Fibroblast of the aortic adventitia (primary cell): ENCODE results near the gene CTTNBP2NL. TPM values are rescaled to one million over a fixed set of nuclear protein-coding genes. Genes with fewer than 3 reads are reported as not detected.
"Not testable (repeated sequence)": the region's sequence is repeated elsewhere in the genome, so short reads cannot be mapped to it uniquely, and the experiment has no call there.

Experiments used
- DNase-seq: peaks from one replicate; pipeline ENCODE4 v3.0.0-alpha.2; 2010; ENCODE audit warnings: low read depth
- H3K4me3 ChIP-seq: 2 replicates; pipeline ENCODE4 v1.5.1; 2011; ENCODE audit warnings: low read depth, mild to moderate bottlenecking, control low read depth, low read length, moderate library complexity
- total RNA-seq: library from RNA; depleted of rRNA; stranded (reverse); fragments of >200 nt; gene quantifications from 2 replicates; pipeline ENCODE4 v1.2.3, GENCODE V29; 2012; ENCODE audit warnings: low replicate concordance
- TF ChIP-seq, protein P1 (sequence below): IDR thresholded peaks from 2 replicates; pipeline ENCODE4 v1.5.1; 2011; ENCODE audit warnings: mild to moderate bottlenecking, low read length, control low read depth, inconsistent platforms; ENCODE audit not compliant: insufficient read depth

The CTTNBP2NL gene
- total RNA-seq, 1 donor, result 27.0 TPM

GRCh38 chr1:112386024-112386723 lies 9.8 kb upstream of the CTTNBP2NL start:
- TF ChIP-seq, protein P1, sequence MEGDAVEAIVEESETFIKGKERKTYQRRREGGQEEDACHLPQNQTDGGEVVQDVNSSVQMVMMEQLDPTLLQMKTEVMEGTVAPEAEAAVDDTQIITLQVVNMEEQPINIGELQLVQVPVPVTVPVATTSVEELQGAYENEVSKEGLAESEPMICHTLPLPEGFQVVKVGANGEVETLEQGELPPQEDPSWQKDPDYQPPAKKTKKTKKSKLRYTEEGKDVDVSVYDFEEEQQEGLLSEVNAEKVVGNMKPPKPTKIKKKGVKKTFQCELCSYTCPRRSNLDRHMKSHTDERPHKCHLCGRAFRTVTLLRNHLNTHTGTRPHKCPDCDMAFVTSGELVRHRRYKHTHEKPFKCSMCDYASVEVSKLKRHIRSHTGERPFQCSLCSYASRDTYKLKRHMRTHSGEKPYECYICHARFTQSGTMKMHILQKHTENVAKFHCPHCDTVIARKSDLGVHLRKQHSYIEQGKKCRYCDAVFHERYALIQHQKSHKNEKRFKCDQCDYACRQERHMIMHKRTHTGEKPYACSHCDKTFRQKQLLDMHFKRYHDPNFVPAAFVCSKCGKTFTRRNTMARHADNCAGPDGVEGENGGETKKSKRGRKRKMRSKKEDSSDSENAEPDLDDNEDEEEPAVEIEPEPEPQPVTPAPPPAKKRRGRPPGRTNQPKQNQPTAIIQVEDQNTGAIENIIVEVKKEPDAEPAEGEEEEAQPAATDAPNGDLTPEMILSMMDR, result no peak
- H3K4me3 ChIP-seq, result no peak overlapping the region
- DNase-seq, result no peak

GRCh38 chr1:112386731-112387346 lies 9.2 kb upstream of the CTTNBP2NL start:
- TF ChIP-seq, protein P1, result no peak
- no peak for DNase-seq
- H3K4me3 ChIP-seq, result no peak overlapping the region

DNA sequence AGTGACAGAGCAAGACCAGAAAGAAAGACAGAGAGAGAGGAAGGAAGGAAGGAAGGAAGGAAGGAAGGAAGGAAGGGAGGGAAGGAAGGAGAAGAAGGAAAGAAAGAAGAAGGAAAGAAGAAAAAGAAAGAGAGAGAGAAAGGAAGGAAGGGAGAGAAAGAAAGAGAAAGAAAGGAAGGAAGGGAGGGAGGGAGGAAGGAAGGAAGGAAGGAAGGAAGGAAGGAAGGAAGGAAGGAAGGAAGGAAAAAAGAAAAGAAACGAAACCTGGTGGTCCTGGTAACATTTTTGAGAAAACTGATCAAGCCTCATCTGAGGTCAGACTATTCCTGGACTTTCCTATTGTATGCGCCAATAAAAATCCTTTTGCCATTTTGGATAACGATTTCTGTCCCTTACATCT lies 8.2 kb upstream of the CTTNBP2NL start:
- no peak overlapping the region for H3K4me3 ChIP-seq
- TF ChIP-seq, protein P1, result no peak
- DNase-seq, result no peak

GRCh38 chr1:112388436-112388835 lies 7.6 kb upstream of the CTTNBP2NL start:
- DNase-seq, result peak; percentile 70
- TF ChIP-seq, protein P1, result no peak
- no peak overlapping the region for H3K4me3 ChIP-seq

- TF ChIP-seq, protein P1, result no peak
- no peak for DNase-seq
- H3K4me3 ChIP-seq, result no peak overlapping the region
Observed at GRCh38 chr1:112389689-112390088, 6.3 kb upstream of the CTTNBP2NL start.

DNA sequence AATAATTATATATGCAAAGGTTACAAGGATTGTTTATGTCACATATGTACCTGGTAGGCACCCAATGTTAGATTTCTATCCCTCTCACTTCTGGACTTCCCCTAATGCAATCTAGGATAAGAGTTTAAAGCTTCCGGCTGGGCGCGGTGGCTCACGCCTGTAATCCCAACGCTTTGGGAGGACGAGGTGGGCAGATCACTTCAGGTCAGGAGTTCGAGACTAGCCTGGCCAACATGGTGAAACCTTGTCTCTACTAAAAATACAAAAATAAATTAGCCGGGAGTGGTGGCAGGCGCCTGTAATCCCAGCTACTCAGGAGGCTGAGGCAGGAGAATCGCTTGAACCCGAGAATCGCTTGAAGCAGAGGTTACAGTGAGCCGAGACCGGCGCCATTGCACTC lies 5.7 kb upstream of the CTTNBP2NL start:
- DNase-seq, result not testable (repeated sequence)
- H3K4me3 ChIP-seq, result peak overlapping the region; percentile 59

- TF ChIP-seq, protein P1, result peak; percentile 86
- H3K4me3 ChIP-seq, result peak overlapping the region; percentile 61
- peak; percentile 96 for DNase-seq
Observed at GRCh38 chr1:112390775-112391602, 5.0 kb upstream of the CTTNBP2NL start.
